ENCODE results near the gene FIBP. TPM values are rescaled to one million over a fixed set of nuclear protein-coding genes. Genes with fewer than 3 reads are reported as not detected.

FIBP gene
- total and polyA plus RNA-seq, 2 experiments from 2014 or later, result 200 to 201 TPM

GRCh38 chr11:65931773-65932557 is 43.7 kb upstream of the FIBP start:
- Histone ChIP-seq H3K9ac (no peak overlapping the region), H3K4me3 (no peak overlapping the region), H3K4me1 (ENCODE audit: insufficient read depth) (no peaks in the 10 kb centered on the region), H3K9me3 (ENCODE audit: low read depth) (no peaks in the 10 kb centered on the region), H3K9me2 (ENCODE audit: insufficient read depth) (no peaks in the 10 kb centered on the region), H3K27me3 (replicated peaks; ENCODE audit: insufficient read depth) (no peaks in the 10 kb centered on the region), H3K36me3 (ENCODE audit: low read depth) (no peaks in the 10 kb centered on the region), H2AFZ (no peak overlapping the region; the same call in 1 of the 2 replicates), H3K4me2 (ENCODE audit: unreplicated experiment) (no peak overlapping the region), H4K20me1 (ENCODE audit: insufficient read depth) (no peaks in the 10 kb centered on the region), H3F3A (ENCODE audit: insufficient read depth) (peaks cover 14% of the 10 kb centered on the region), H3K79me2 (ENCODE audit: insufficient read depth) (no peaks in the 10 kb centered on the region), H3K27ac (no peak overlapping the region)
- TF ChIP-seq EZH2phosphoT487 (IDR thresholded peaks at IDR 0.05; ENCODE audit: insufficient read depth, low read depth), result no peak
- no peak for TF ChIP-seq EZH2 (IDR thresholded peaks at IDR 0.05; ENCODE audit: insufficient read depth, poor library complexity, severe bottlenecking)
- 52 to 55% methylated on average over 13 of the region's 13 CpGs for WGBS, 2 experiments (ENCODE audit: low coverage in 1 of 2, low lambda C conversion rate in 2 of 2, missing lambda C conversion rate in 2 of 2)
- no peak for DNase-seq
- in situ Hi-C loops (cut with MboI), result no loop called here

- no peak overlapping the region for H3K9ac ChIP-seq
- TF ChIP-seq EZH2 (IDR thresholded peaks at IDR 0.05; ENCODE audit: insufficient read depth, poor library complexity, severe bottlenecking), result no peak
- no peak for TF ChIP-seq EZH2phosphoT487 (IDR thresholded peaks at IDR 0.05; ENCODE audit: insufficient read depth, low read depth)
- H3F3A ChIP-seq (ENCODE audit: insufficient read depth), result peaks cover 25% of the 10 kb centered on the region
- H3K36me3 ChIP-seq (ENCODE audit: low read depth), result no peaks in the 10 kb centered on the region
- H3K79me2 ChIP-seq (ENCODE audit: insufficient read depth), result no peaks in the 10 kb centered on the region
- no peak overlapping the region for H3K27ac ChIP-seq
- H3K27me3 ChIP-seq (replicated peaks; ENCODE audit: insufficient read depth), result no peaks in the 10 kb centered on the region
- no peak for DNase-seq
- H3K4me2 ChIP-seq (ENCODE audit: unreplicated experiment), result no peak overlapping the region
- H2AFZ ChIP-seq, result no peak overlapping the region
- in situ Hi-C loops (cut with MboI), result no loop called here
- H4K20me1 ChIP-seq (ENCODE audit: insufficient read depth), result no peaks in the 10 kb centered on the region
- H3K4me3 ChIP-seq, result no peak overlapping the region
- no peaks in the 10 kb centered on the region for H3K9me3 ChIP-seq (ENCODE audit: low read depth)
- no peaks in the 10 kb centered on the region for H3K9me2 ChIP-seq (ENCODE audit: insufficient read depth)
- 88 to 92% methylated on average over 6 of the region's 6 CpGs for WGBS, 2 experiments (ENCODE audit: low coverage in 1 of 2, low lambda C conversion rate in 2 of 2, missing lambda C conversion rate in 2 of 2)
- no peaks in the 10 kb centered on the region for H3K4me1 ChIP-seq (ENCODE audit: insufficient read depth)
Measured at GRCh38 chr11:65928667-65929066, 40.4 kb upstream of the FIBP start.

DNA sequence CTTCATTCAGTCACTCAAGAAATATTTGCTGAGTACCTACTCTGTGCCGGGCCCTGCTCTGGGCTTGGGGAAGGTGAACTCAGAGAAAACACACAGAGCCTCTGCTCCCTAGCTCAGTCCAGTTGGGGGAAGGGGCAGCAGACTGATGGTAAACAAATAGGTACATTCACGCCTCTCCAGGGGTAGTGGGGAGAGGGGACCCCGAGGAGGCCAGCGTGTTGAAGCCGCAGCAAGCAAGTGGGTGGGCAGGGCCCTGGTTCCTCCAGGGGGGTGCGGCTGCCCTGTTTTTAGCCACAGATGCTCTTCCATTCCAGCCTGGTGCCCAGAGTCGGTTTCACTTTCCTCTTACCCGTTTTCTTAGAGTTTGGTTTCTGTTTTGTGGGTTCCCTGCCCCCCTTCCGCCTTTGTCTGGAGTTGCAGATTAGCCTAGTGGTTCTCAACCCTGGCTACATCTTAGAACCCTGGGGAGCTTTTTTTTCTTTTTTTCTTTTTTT is 39.7 kb upstream of the FIBP start:
- H4K20me1 ChIP-seq (ENCODE audit: insufficient read depth), result no peaks in the 10 kb centered on the region
- DNase-seq, result peak; percentile 31
- WGBS, 2 experiments (ENCODE audit: low coverage in 1 of 2, low lambda C conversion rate in 2 of 2, missing lambda C conversion rate in 2 of 2), result 51 to 54% methylated on average over 9 of the region's 9 CpGs
- in situ Hi-C loops (cut with MboI), result no loop called here
- no peaks in the 10 kb centered on the region for H3K9me2 ChIP-seq (ENCODE audit: insufficient read depth)
- H3F3A ChIP-seq (ENCODE audit: insufficient read depth), result peaks cover 32% of the 10 kb centered on the region
- H3K9ac ChIP-seq, result no peak overlapping the region
- H3K79me2 ChIP-seq (ENCODE audit: insufficient read depth), result peaks cover 7% of the 10 kb centered on the region
- H3K36me3 ChIP-seq (ENCODE audit: low read depth), result peaks cover 7% of the 10 kb centered on the region; the same call in 1 of the 2 replicates
- H3K4me3 ChIP-seq, result no peak overlapping the region
- H3K4me1 ChIP-seq (ENCODE audit: insufficient read depth), result no peaks in the 10 kb centered on the region
- H3K4me2 ChIP-seq (ENCODE audit: unreplicated experiment), result no peak overlapping the region
- H3K9me3 ChIP-seq (ENCODE audit: low read depth), result no peaks in the 10 kb centered on the region
- H3K27me3 ChIP-seq (replicated peaks; ENCODE audit: insufficient read depth), result no peaks in the 10 kb centered on the region
- H2AFZ ChIP-seq, result no peak overlapping the region
- TF ChIP-seq EZH2 (IDR thresholded peaks at IDR 0.05; ENCODE audit: insufficient read depth, poor library complexity, severe bottlenecking), result no peak
- no peak for TF ChIP-seq EZH2phosphoT487 (IDR thresholded peaks at IDR 0.05; ENCODE audit: insufficient read depth, low read depth)
- no peak overlapping the region for H3K27ac ChIP-seq

DNA sequence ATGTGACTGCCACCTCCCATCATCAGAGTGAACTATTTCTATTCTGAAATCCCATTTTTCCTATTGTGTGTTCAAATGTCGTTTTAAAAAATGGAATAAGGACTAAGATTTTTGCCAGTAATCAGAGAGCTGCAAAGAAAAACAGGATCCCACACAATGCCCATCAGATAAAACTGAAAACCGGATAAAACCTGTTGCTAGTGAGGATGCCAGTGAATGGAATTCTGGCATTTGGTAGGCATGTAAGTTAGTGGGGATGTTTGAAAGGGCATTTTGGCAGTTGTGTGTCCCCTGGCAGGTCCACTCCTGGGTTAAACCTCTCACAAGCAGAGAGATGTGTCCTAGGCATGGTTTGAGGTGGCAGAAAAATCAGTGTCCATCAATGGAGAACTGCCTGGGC is 37.1 kb upstream of the FIBP start:
- H3K27me3 ChIP-seq (replicated peaks; ENCODE audit: insufficient read depth), result no peaks in the 10 kb centered on the region
- H3K79me2 ChIP-seq (ENCODE audit: insufficient read depth), result peaks cover 32% of the 10 kb centered on the region
- H3K27ac ChIP-seq, result no peak overlapping the region
- TF ChIP-seq EZH2phosphoT487 (IDR thresholded peaks at IDR 0.05; ENCODE audit: insufficient read depth, low read depth), result no peak
- H4K20me1 ChIP-seq (ENCODE audit: insufficient read depth), result no peaks in the 10 kb centered on the region
- H3K4me3 ChIP-seq, result no peak overlapping the region
- H3K9me3 ChIP-seq (ENCODE audit: low read depth), result no peaks in the 10 kb centered on the region
- H3K36me3 ChIP-seq (ENCODE audit: low read depth), result peaks cover 19% of the 10 kb centered on the region; the same call in 1 of the 2 replicates
- no peak overlapping the region for H3K4me2 ChIP-seq (ENCODE audit: unreplicated experiment)
- no peak overlapping the region for H2AFZ ChIP-seq
- 47 to 50% methylated on average over 2 of the region's 2 CpGs for WGBS, 2 experiments (ENCODE audit: low coverage in 1 of 2, low lambda C conversion rate in 2 of 2, missing lambda C conversion rate in 2 of 2)
- H3K9me2 ChIP-seq (ENCODE audit: insufficient read depth), result no peaks in the 10 kb centered on the region
- in situ Hi-C loops (cut with MboI), result no loop called here
- H3F3A ChIP-seq (ENCODE audit: insufficient read depth), result peaks cover 39% of the 10 kb centered on the region
- DNase-seq, result no peak
- H3K4me1 ChIP-seq (ENCODE audit: insufficient read depth), result peaks cover 6% of the 10 kb centered on the region; the same call in 1 of the 2 replicates
- no peak overlapping the region for H3K9ac ChIP-seq

Measured in GM23248 (cell line).